H9 (cell line): ENCODE data around the gene PLGRKT. TPM values are rescaled to one million over a fixed set of nuclear protein-coding genes. Genes with fewer than 3 reads are reported as not detected.

Experiments used
- DNase-seq: peaks from one replicate; pipeline ENCODE4 v3.0.0-alpha.2; 2017
- H2AFZ ChIP-seq: one replicate; pipeline ENCODE4 v1.6.1; 2013; ENCODE audit warnings: mild to moderate bottlenecking, low read length, control low read depth, moderate library complexity
- H2AK5ac ChIP-seq: 2 replicates; pipeline ENCODE4 v1.6.1; 2013; ENCODE audit warnings: low read length, control low read depth, mixed read lengths; ENCODE audit not compliant: insufficient read length
- H2BK120ac ChIP-seq: one replicate; pipeline ENCODE4 v1.6.1; 2013; ENCODE audit warnings: low read depth, mild to moderate bottlenecking, low read length, control low read depth, inconsistent platforms; ENCODE audit not compliant: poor library complexity, severe bottlenecking
- H2BK12ac ChIP-seq: 2 replicates; pipeline ENCODE4 v1.6.1; 2013; ENCODE audit warnings: low read length, control low read depth, mixed read lengths, low read depth; ENCODE audit not compliant: insufficient read length
- H2BK15ac ChIP-seq: 2 replicates; pipeline ENCODE4 v1.6.1; 2013; ENCODE audit warnings: low read depth, low read length, control low read depth
- H2BK20ac ChIP-seq: one replicate; pipeline ENCODE4 v1.6.1; 2013; ENCODE audit warnings: low read depth, mild to moderate bottlenecking, low read length, control low read depth, inconsistent platforms; ENCODE audit not compliant: poor library complexity, severe bottlenecking
- H2BK5ac ChIP-seq: 2 replicates; pipeline ENCODE4 v1.6.1; 2013; ENCODE audit warnings: low read length, control low read depth, mixed read lengths; ENCODE audit not compliant: insufficient read length
- H3K14ac ChIP-seq: 2 replicates; pipeline ENCODE4 v1.6.1; 2013; ENCODE audit warnings: low read length, control low read depth; ENCODE audit not compliant: insufficient read depth
- H3K18ac ChIP-seq: 2 replicates; pipeline ENCODE4 v1.6.1; 2013; ENCODE audit warnings: low read depth, mild to moderate bottlenecking, mixed read lengths, low read length, control low read depth; ENCODE audit not compliant: insufficient read length
- H3K23ac ChIP-seq: 2 replicates; pipeline ENCODE4 v1.6.1; 2013; ENCODE audit warnings: low read length, control low read depth, mixed read lengths, low read depth; ENCODE audit not compliant: insufficient read length
- H3K23me2 ChIP-seq: 2 replicates; pipeline ENCODE4 v1.6.1; 2013; ENCODE audit warnings: low read depth, mild to moderate bottlenecking, mixed read lengths, low read length, control low read depth; ENCODE audit not compliant: insufficient read length, poor library complexity, severe bottlenecking
- H3K27ac ChIP-seq: 2 replicates; pipeline ENCODE4 v1.5.1; 2013; ENCODE audit warnings: low read length, control low read depth, mixed read lengths, low read depth; ENCODE audit not compliant: insufficient read length
- H3K27me3 ChIP-seq: 2 replicates; pipeline ENCODE4 v1.6.1; 2013; ENCODE audit warnings: low read length, control low read depth, inconsistent platforms; ENCODE audit not compliant: insufficient read depth
- H3K4ac ChIP-seq: 2 replicates; pipeline ENCODE4 v1.6.1; 2013; ENCODE audit warnings: low read depth, mild to moderate bottlenecking, control low read depth, inconsistent platforms, low read length, moderate library complexity
- H3K4me1 ChIP-seq: 2 replicates; pipeline ENCODE4 v1.6.1; 2013; ENCODE audit warnings: low read length, control low read depth, inconsistent platforms; ENCODE audit not compliant: insufficient read depth
- H3K4me2 ChIP-seq: 2 replicates; pipeline ENCODE4 v1.6.1; 2013; ENCODE audit warnings: low read length, control low read depth, mixed read lengths; ENCODE audit not compliant: insufficient read length, insufficient read depth
- H3K56ac ChIP-seq: 2 replicates; pipeline ENCODE4 v1.6.1; 2013; ENCODE audit warnings: low read depth, mild to moderate bottlenecking, mixed read lengths, low read length, control low read depth; ENCODE audit not compliant: insufficient read length
- H3K79me1 ChIP-seq: 2 replicates; pipeline ENCODE4 v1.6.1; 2013; ENCODE audit warnings: low read depth, mild to moderate bottlenecking, moderate library complexity, low read length, control low read depth, inconsistent platforms; ENCODE audit not compliant: insufficient read depth, poor library complexity, severe bottlenecking
- H3K79me2 ChIP-seq: 2 replicates; pipeline ENCODE4 v1.6.1; 2013; ENCODE audit warnings: low read length, control low read depth, inconsistent platforms; ENCODE audit not compliant: insufficient read depth
- H3K9ac ChIP-seq: 2 replicates; pipeline ENCODE4 v1.6.1; 2013; ENCODE audit warnings: low read length, control low read depth, mixed read lengths; ENCODE audit not compliant: insufficient read length; ENCODE audit errors: extremely low read depth
- H3K9me3 ChIP-seq: one replicate; pipeline ENCODE4 v1.6.1; 2013; ENCODE audit warnings: low read depth, low read length, inconsistent platforms; ENCODE audit not compliant: control insufficient read depth
- H3T11ph ChIP-seq: one replicate; pipeline ENCODE4 v1.6.1; 2013; ENCODE audit warnings: mild to moderate bottlenecking, low read length, control low read depth, inconsistent platforms
- H4K20me1 ChIP-seq: one replicate; pipeline ENCODE4 v1.6.1; 2013; ENCODE audit not compliant: control insufficient read depth, insufficient read length, insufficient read depth
- H4K5ac ChIP-seq: 2 replicates; pipeline ENCODE4 v1.6.1; 2013; ENCODE audit warnings: low read depth, mild to moderate bottlenecking, mixed read lengths, low read length, control low read depth; ENCODE audit not compliant: insufficient read length
- H4K8ac ChIP-seq: replicated peaks from 2 replicates; pipeline ENCODE4 v1.6.1; 2013; ENCODE audit warnings: low read length, control low read depth, mixed read lengths, low read depth; ENCODE audit not compliant: insufficient read length
- H4K91ac ChIP-seq: 2 replicates; pipeline ENCODE4 v1.6.1; 2013; ENCODE audit warnings: low read depth, mild to moderate bottlenecking, moderate library complexity, mixed read lengths, low read length, control low read depth; ENCODE audit not compliant: insufficient read length
- H3K27ac Mint-ChIP-seq, 3 experiments: 2 replicates in 2 of 3; 3 replicates in 1 of 3; pipeline ENCODE4 v1.8.0; 2020 to 2021; ENCODE audit warnings: mixed read lengths in 3 of 3, mild to moderate bottlenecking in 1 of 3, moderate library complexity in 1 of 3
- H3K27me3 Mint-ChIP-seq: 2 replicates; pipeline ENCODE4 v1.8.0; 2021; ENCODE audit warnings: low read depth, mild to moderate bottlenecking, moderate library complexity, mixed read lengths
- H3K36me3 Mint-ChIP-seq, 3 experiments: 2 replicates in 2 of 3; 3 replicates in 1 of 3; pipeline ENCODE4 v1.8.0; 2020 to 2021; ENCODE audit warnings: low read depth in 3 of 3, mixed read lengths in 3 of 3; ENCODE audit not compliant: insufficient read depth in 1 of 3
- H3K4me1 Mint-ChIP-seq, 2 experiments: 2 replicates each; pipeline ENCODE4 v1.8.0; 2020; ENCODE audit warnings: mixed read lengths in 2 of 2
- H3K4me3 Mint-ChIP-seq, 2 experiments: 2 replicates in 1 of 2; 3 replicates in 1 of 2; pipeline ENCODE4 v1.8.0; 2020 to 2021; ENCODE audit warnings: mild to moderate bottlenecking in 2 of 2, mixed read lengths in 2 of 2, moderate library complexity in 1 of 2
- H3K9me3 Mint-ChIP-seq, 2 experiments: 2 replicates in 1 of 2; 3 replicates in 1 of 2; pipeline ENCODE4 v1.8.0; 2020; ENCODE audit warnings: mild to moderate bottlenecking in 2 of 2, mixed read lengths in 2 of 2, moderate library complexity in 1 of 2
- CTCF ChIP-seq: fragments of 200-600 bp; sonication (generic); conservative IDR thresholded peaks from 3 replicates; pipeline ENCODE4 v1.8.0; 2021; ENCODE audit warnings: antibody characterized with exemption, mild to moderate bottlenecking
- WGBS: extraction: QIAGEN DNeasy Blood & Tissue Kit; methylation state at CpG from one replicate; pipeline ENCODE4 v1.1.7; 2013; ENCODE audit warnings: missing lambda C conversion rate, low lambda C conversion rate, mixed read lengths; ENCODE audit not compliant: insufficient read length; ENCODE audit errors: extremely low coverage; 5-methylcytosine and 5-hydroxymethylcytosine counted together
- total RNA-seq: library from RNA; stranded (reverse); gene quantifications from 2 replicates; pipeline ENCODE4 v1.2.1, GENCODE V29; 2021

Gene PLGRKT
- total RNA-seq, 1 experiment from 2014 or later = 19.6 TPM

GRCh38 chr9:5422276-5422675, 15.4 kb downstream of the PLGRKT start:
- H3K4me3 Mint-ChIP-seq = no peak overlapping the region
- Histone ChIP-seq H2AFZ (no peak overlapping the region), H3K4me1 (no peaks in the 10 kb centered on the region), H2BK120ac (no peak overlapping the region), H2BK5ac (no peak overlapping the region), H2BK15ac (no peak overlapping the region), H3K23ac (no peak overlapping the region), H3K14ac (no peak overlapping the region), H3K9ac (no peak overlapping the region), H3K23me2 (no peaks in the 10 kb centered on the region), H2BK12ac (no peak overlapping the region), H3K79me1 (no peaks in the 10 kb centered on the region), H3K27me3 (no peaks in the 10 kb centered on the region), H4K20me1 (no peaks in the 10 kb centered on the region), H3K4me2 (no peak overlapping the region), H4K8ac (no peak overlapping the region), H4K91ac (no peak overlapping the region), H3K27ac (no peak overlapping the region), H3K4ac (no peak overlapping the region), H3K18ac (no peak overlapping the region), H3K56ac (no peak overlapping the region), H4K5ac (no peak overlapping the region), H3K79me2 (no peaks in the 10 kb centered on the region), H3K9me3 (no peaks in the 10 kb centered on the region), H2AK5ac (no peak overlapping the region), H3T11ph (no peak overlapping the region), H2BK20ac (no peak overlapping the region)
- no peaks in the 10 kb centered on the region for H3K9me3 Mint-ChIP-seq
- H3K4me1 Mint-ChIP-seq = peaks cover 8 to 10% of the 10 kb centered on the region in 2 experiments
- TF ChIP-seq CTCF = no peak
- WGBS = no CpG with 5 or more reads among the region's 1 CpG
- peaks cover 3% of the 10 kb centered on the region; the same call in 1 of the 2 replicates for H3K27me3 Mint-ChIP-seq
- no peak overlapping the region for H3K27ac Mint-ChIP-seq
- no peak for DNase-seq
- peaks cover 0 to 6% (median 0%) of the 10 kb centered on the region in 3 experiments; a peak in 1 of 7 replicates for H3K36me3 Mint-ChIP-seq
